ENCODE measurements around the gene GRB10.

DNA sequence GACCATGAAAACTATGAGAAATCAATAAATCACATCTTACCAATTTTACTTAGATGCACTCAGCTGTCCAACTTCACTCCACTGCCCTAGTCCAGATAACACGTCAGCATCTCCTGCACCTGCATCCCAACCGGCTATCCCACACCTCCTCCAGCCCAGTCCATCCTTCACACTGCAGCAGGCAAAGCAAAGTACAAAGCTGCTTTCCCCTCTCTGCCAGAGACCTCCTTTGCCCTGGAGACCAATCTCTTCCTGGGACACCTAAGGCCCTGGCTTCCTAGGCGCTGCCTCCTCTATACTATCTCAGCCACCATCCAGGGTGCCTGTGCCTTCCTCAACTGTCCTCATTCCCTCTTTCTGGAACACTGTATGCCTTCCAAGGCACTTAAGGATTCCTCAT is 127.2 kb downstream of the GRB10 start:
- TF ChIP-seq POLR2A (IDR thresholded peaks at IDR 0.05): no peak
- TF ChIP-seq EP300 (IDR thresholded peaks at IDR 0.05): no peak
- TF ChIP-seq, protein P1, sequence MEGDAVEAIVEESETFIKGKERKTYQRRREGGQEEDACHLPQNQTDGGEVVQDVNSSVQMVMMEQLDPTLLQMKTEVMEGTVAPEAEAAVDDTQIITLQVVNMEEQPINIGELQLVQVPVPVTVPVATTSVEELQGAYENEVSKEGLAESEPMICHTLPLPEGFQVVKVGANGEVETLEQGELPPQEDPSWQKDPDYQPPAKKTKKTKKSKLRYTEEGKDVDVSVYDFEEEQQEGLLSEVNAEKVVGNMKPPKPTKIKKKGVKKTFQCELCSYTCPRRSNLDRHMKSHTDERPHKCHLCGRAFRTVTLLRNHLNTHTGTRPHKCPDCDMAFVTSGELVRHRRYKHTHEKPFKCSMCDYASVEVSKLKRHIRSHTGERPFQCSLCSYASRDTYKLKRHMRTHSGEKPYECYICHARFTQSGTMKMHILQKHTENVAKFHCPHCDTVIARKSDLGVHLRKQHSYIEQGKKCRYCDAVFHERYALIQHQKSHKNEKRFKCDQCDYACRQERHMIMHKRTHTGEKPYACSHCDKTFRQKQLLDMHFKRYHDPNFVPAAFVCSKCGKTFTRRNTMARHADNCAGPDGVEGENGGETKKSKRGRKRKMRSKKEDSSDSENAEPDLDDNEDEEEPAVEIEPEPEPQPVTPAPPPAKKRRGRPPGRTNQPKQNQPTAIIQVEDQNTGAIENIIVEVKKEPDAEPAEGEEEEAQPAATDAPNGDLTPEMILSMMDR (IDR thresholded peaks at IDR 0.05): no peak
- TF ChIP-seq POLR2AphosphoS5 (IDR thresholded peaks at IDR 0.05): no peak

Data from gastroesophageal sphincter (tissue), 3 donors.